Endothelial cell of umbilical vein (primary cell): ENCODE results near the gene PKD2. TPM values are rescaled to one million over a fixed set of nuclear protein-coding genes. Genes with fewer than 3 reads are reported as not detected.

Source experiments
- BruUV-seq: library from RNA; stranded (reverse); fragments of 400-500 nt; replicated peaks from 2 replicates; lab custom pipeline; 2021; lab: Mats Ljungman, UMichigan
- CTCF ChIA-PET: fragments of 300-600, 350-600 bp; sonication (Branson Sonifier 250); formaldehyde crosslinking; loops from one replicate; lab custom pipeline; 2021; ENCODE audit warnings: antibody characterized with exemption, inconsistent platforms; lab: Charles Lee
- POLR2A ChIA-PET: fragments of 300-600, 350-600 bp; sonication (Branson Sonifier 250); formaldehyde crosslinking; loops from one replicate; lab custom pipeline; 2021; ENCODE audit warnings: antibody characterized with exemption, inconsistent platforms; lab: Charles Lee
- DNase-seq: peaks from one replicate; pipeline ENCODE4 v3.0.0-alpha.2; 2011; ENCODE audit warnings: low read depth, low spot score
- FAIRE-seq: peaks from 2 replicates; lab custom pipeline; 2011; peaks lifted over from hg19 to GRCh38; lab: Jason Lieb, UNC
- H2AFZ ChIP-seq: 2 replicates; pipeline ENCODE4 v1.6.0; 2012; ENCODE audit warnings: low read depth, low read length, control low read depth, inconsistent platforms
- H3K27ac ChIP-seq: 2 replicates; pipeline ENCODE4 v1.5.1; 2011; ENCODE audit warnings: low read depth, mild to moderate bottlenecking, control low read depth, low read length, moderate library complexity; ENCODE audit not compliant: insufficient read depth
- H3K27me3 ChIP-seq, 2 experiments: 2 replicates each; pipeline versions ENCODE4 v1.6.0 to v1.6.1; 2011; ENCODE audit warnings: low read length in 2 of 2, mixed read lengths in 1 of 2; ENCODE audit not compliant: control insufficient read depth in 2 of 2, insufficient read depth in 2 of 2
- H3K36me3 ChIP-seq, 2 experiments: 2 replicates in 1 of 2; 3 replicates in 1 of 2; pipeline ENCODE4 v1.5.1; 2011; ENCODE audit warnings: low read length in 2 of 2, mild to moderate bottlenecking in 1 of 2, moderate library complexity in 1 of 2; ENCODE audit not compliant: control insufficient read depth in 2 of 2, insufficient read depth in 2 of 2; ENCODE audit errors: extremely low read depth in 1 of 2
- H3K4me1 ChIP-seq: 3 replicates; pipeline ENCODE4 v1.5.1; 2011; ENCODE audit warnings: mild to moderate bottlenecking, low read length; ENCODE audit not compliant: control insufficient read depth, insufficient read depth; ENCODE audit errors: extremely low read depth
- H3K4me2 ChIP-seq: 2 replicates; pipeline ENCODE4 v1.6.1; 2011; ENCODE audit warnings: low read length, control low read depth, mixed read lengths; ENCODE audit not compliant: insufficient read depth
- H3K4me3 ChIP-seq, 3 experiments: fragments of 200-600 bp in 1 of 3; sonication (generic), shearing (Covaris generic) in 1 of 3; replicated peaks in 1 of 3; 2 replicates each; pipeline ENCODE4 v1.5.1; 2011 to 2016; ENCODE audit warnings: control low read depth in 3 of 3, low read length in 3 of 3, mild to moderate bottlenecking in 2 of 3, inconsistent platforms in 1 of 3, low read depth in 1 of 3, moderate library complexity in 1 of 3; ENCODE audit not compliant: insufficient read depth in 1 of 3
- H3K79me2 ChIP-seq: 2 replicates; pipeline ENCODE4 v1.6.0; 2012; ENCODE audit warnings: low read length, inconsistent platforms; ENCODE audit not compliant: control insufficient read depth, insufficient read depth
- H3K9ac ChIP-seq: replicated peaks from 2 replicates; pipeline ENCODE3; 2011; ENCODE audit warnings: low read length, control low read depth; ENCODE audit not compliant: insufficient read depth; ENCODE audit errors: extremely low read depth
- H3K9me1 ChIP-seq: replicated peaks from 3 replicates; pipeline ENCODE4 v1.6.0; 2011; ENCODE audit warnings: mild to moderate bottlenecking, low read length; ENCODE audit not compliant: control insufficient read depth, insufficient read depth; ENCODE audit errors: extremely low read depth
- H3K9me3 ChIP-seq: replicated peaks from 2 replicates; pipeline ENCODE4 v1.5.1; 2012; ENCODE audit warnings: low read length, inconsistent platforms; ENCODE audit not compliant: control insufficient read depth, insufficient read depth
- H4K20me1 ChIP-seq: replicated peaks from 2 replicates; pipeline ENCODE3; 2011; ENCODE audit warnings: mild to moderate bottlenecking, low read length; ENCODE audit not compliant: control insufficient read depth, insufficient read depth; ENCODE audit errors: extremely low read depth
- EZH2 ChIP-seq: IDR thresholded peaks from 2 replicates; pipeline ENCODE4 v1.6.1; 2012; ENCODE audit warnings: borderline replicate concordance, low read depth, mild to moderate bottlenecking, moderate library complexity, low read length, inconsistent platforms; ENCODE audit not compliant: severe bottlenecking
- FOS ChIP-seq: IDR thresholded peaks from 2 replicates; pipeline ENCODE4 v1.6.1; 2011; ENCODE audit warnings: mild to moderate bottlenecking, low read length, moderate library complexity, borderline replicate concordance; ENCODE audit not compliant: insufficient read depth
- JUN ChIP-seq: IDR thresholded peaks from 2 replicates; pipeline ENCODE4 v1.6.1; 2011; ENCODE audit warnings: borderline replicate concordance, low read depth; ENCODE audit not compliant: insufficient read length, insufficient read depth
- MYC ChIP-seq: IDR thresholded peaks from one replicate; pipeline ENCODE4 v1.6.1; 2011; ENCODE audit warnings: mild to moderate bottlenecking, low read depth, low read length
- dilution Hi-C: fragments of 300-500 bp; cut with MboI; formaldehyde crosslinking; loops from one replicate; pipeline ENCODE4 v1.15.0; 2019; ENCODE audit warnings: low sequenced_read_pairs; ENCODE audit not compliant: extremely low pct_ligation_motif_present
- intact Hi-C: fragments of 100-400 bp; cut with micrococcal nuclease; formaldehyde crosslinking; loops from one replicate; pipeline ENCODE4 v1.10.0; 2022
- polyA plus RNA-seq, 4 experiments: library from polyadenylated mRNA; depleted of rRNA in 3 of 4; stranded (reverse) in 3 of 4; unstranded in 1 of 4; fragments of >200 nt; gene quantifications; 2 replicates each; pipeline versions ENCODE4 v1.2.1 to v1.2.3, GENCODE V29; 2011 to 2012; ENCODE audit warnings: missing spikeins in 1 of 4
- total RNA-seq: library from RNA; stranded (reverse); gene quantifications from 2 replicates; pipeline ENCODE4 v1.2.3, GENCODE V29; 2021
- TF ChIP-seq, protein P1 (sequence below), 2 donors: IDR thresholded peaks; 1 replicate in 1 of 2; 2 replicates in 1 of 2; pipeline ENCODE4 v1.5.1; 2011; ENCODE audit warnings: low read length in 2 of 2, mild to moderate bottlenecking in 2 of 2, moderate library complexity in 2 of 2, control low read depth in 1 of 2, inconsistent platforms in 1 of 2, low read depth in 1 of 2; ENCODE audit not compliant: insufficient read depth in 1 of 2; ENCODE audit errors: extremely low read depth in 1 of 2
- TF ChIP-seq, protein P2 (sequence below): IDR thresholded peaks from 2 replicates; pipeline ENCODE4 v1.6.1; 2011; ENCODE audit not compliant: insufficient read depth, insufficient read length

The PKD2 gene
- total and polyA plus RNA-seq, 2 donors (not counting 3 experiments of a cell fraction or from before 2014, with no cell fraction given) = 23.1 to 27.0 TPM

DNA sequence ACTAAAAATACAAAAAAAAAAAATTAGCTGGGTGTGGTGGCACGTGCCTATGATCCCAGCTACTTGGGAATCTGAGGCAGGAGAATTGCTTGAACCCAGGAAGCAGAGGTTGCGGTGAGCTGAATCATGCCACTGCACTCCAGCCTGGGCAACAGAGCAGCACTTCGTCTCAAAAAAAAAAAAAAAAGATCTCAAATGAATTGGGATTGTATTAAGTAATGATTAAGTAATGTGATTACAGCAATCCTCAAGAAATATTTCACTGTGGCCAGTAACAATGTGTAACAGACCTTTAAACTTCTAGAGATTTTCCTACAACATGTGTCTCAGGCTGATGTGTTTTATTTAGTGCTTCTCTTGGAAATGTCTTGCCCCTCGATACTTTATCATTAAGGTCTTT lies 46.8 kb downstream of the PKD2 start:
- H3K4me3 ChIP-seq = no peak overlapping the region
- H3K27me3 ChIP-seq = no peaks in the 10 kb centered on the region
- no TSS peak for BruUV-seq
- FAIRE-seq (no peak), DNase-seq (no peak)
- no peak overlapping the region for H3K4me2 ChIP-seq
- CTCF ChIA-PET = interaction anchor here (0.6 to 8.5 kb wide), 25 partner anchors 8 to 463 kb away, joined by 3 to 204 read pairs (median 5); partner anchors contain the start of gene HERC6
- no peaks in the 10 kb centered on the region for H3K9me3 ChIP-seq
- intact Hi-C loops = loop anchor here (2.0 kb wide), 1 partner anchor 151 kb away; no protein-coding TSS in a partner anchor
- peaks cover 3% of the 10 kb centered on the region for H3K9me1 ChIP-seq
- H3K79me2 ChIP-seq = no peaks in the 10 kb centered on the region
- no peak for TF ChIP-seq JUN
- TF ChIP-seq EZH2 = no peak
- no peak for TF ChIP-seq MYC
- no peak for TF ChIP-seq FOS
- TF ChIP-seq, protein P1, sequence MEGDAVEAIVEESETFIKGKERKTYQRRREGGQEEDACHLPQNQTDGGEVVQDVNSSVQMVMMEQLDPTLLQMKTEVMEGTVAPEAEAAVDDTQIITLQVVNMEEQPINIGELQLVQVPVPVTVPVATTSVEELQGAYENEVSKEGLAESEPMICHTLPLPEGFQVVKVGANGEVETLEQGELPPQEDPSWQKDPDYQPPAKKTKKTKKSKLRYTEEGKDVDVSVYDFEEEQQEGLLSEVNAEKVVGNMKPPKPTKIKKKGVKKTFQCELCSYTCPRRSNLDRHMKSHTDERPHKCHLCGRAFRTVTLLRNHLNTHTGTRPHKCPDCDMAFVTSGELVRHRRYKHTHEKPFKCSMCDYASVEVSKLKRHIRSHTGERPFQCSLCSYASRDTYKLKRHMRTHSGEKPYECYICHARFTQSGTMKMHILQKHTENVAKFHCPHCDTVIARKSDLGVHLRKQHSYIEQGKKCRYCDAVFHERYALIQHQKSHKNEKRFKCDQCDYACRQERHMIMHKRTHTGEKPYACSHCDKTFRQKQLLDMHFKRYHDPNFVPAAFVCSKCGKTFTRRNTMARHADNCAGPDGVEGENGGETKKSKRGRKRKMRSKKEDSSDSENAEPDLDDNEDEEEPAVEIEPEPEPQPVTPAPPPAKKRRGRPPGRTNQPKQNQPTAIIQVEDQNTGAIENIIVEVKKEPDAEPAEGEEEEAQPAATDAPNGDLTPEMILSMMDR (IDR thresholded peaks at IDR 0.05; ENCODE audit: extremely low read depth in 1 of 2, insufficient read depth in 1 of 2, low read depth in 1 of 2, low read length in 2 of 2) = no peak
- TF ChIP-seq, protein P2, sequence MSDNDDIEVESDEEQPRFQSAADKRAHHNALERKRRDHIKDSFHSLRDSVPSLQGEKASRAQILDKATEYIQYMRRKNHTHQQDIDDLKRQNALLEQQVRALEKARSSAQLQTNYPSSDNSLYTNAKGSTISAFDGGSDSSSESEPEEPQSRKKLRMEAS = no peak
- H3K4me1 ChIP-seq = no peaks in the 10 kb centered on the region
- POLR2A ChIA-PET = no interaction called here
- H4K20me1 ChIP-seq = no peaks in the 10 kb centered on the region
- dilution Hi-C loops = no loop called here
- no peak overlapping the region for H3K9ac ChIP-seq
- no peak overlapping the region for H3K27ac ChIP-seq
- peaks cover 13% of the 10 kb centered on the region in 2 experiments for H3K36me3 ChIP-seq
- H2AFZ ChIP-seq = no peak overlapping the region
